ENCODE data around the gene TMEM151B.
A peak's percentile ranks its signal among the peaks of the same experiment; 100 is the strongest.

Gene TMEM151B

GRCh38 chr6:44332585-44332984 lies 62.3 kb downstream of the TMEM151B start:
- Histone ChIP-seq H3K4me1 (ENCODE audit: control insufficient read depth, insufficient read depth, low read length) (peaks cover 24% of the 10 kb centered on the region), H3K27ac (ENCODE audit: low read depth, low read length) (no peak overlapping the region), H3K36me3 (ENCODE audit: control insufficient read depth, insufficient read depth, low read length) (no peaks in the 10 kb centered on the region), H3K9ac (ENCODE audit: low read depth, low read length) (no peak overlapping the region), H3K9me3 (ENCODE audit: control insufficient read depth, insufficient read depth, low read length) (no peaks in the 10 kb centered on the region), H3K4me3 (ENCODE audit: low read depth, low read length) (no peak overlapping the region), H3K27me3 (ENCODE audit: control insufficient read depth, insufficient read depth, low read length) (0 out of 2 replicates have a peak, but pooled peaks cover 5% of the 10 kb centered on the region)

GRCh38 chr6:44333273-44333919 lies 63.1 kb downstream of the TMEM151B start:
- Histone ChIP-seq H3K4me1 (ENCODE audit: control insufficient read depth, insufficient read depth, low read length) (peaks cover 16% of the 10 kb centered on the region), H3K4me3 (ENCODE audit: low read depth, low read length) (no peak overlapping the region), H3K9ac (ENCODE audit: low read depth, low read length) (no peak overlapping the region), H3K9me3 (ENCODE audit: control insufficient read depth, insufficient read depth, low read length) (no peaks in the 10 kb centered on the region), H3K36me3 (ENCODE audit: control insufficient read depth, insufficient read depth, low read length) (no peaks in the 10 kb centered on the region), H3K27ac (ENCODE audit: low read depth, low read length) (no peak overlapping the region), H3K27me3 (ENCODE audit: control insufficient read depth, insufficient read depth, low read length) (0 out of 2 replicates have a peak, but pooled peaks cover 5% of the 10 kb centered on the region)

GRCh38 chr6:44333942-44334341 lies 63.7 kb downstream of the TMEM151B start:
- Histone ChIP-seq H3K4me1 (ENCODE audit: control insufficient read depth, insufficient read depth, low read length) (peaks cover 16% of the 10 kb centered on the region), H3K9ac (ENCODE audit: low read depth, low read length) (no peak overlapping the region), H3K27ac (ENCODE audit: low read depth, low read length) (no peak overlapping the region), H3K4me3 (ENCODE audit: low read depth, low read length) (no peak overlapping the region), H3K9me3 (ENCODE audit: control insufficient read depth, insufficient read depth, low read length) (no peaks in the 10 kb centered on the region), H3K36me3 (ENCODE audit: control insufficient read depth, insufficient read depth, low read length) (no peaks in the 10 kb centered on the region), H3K27me3 (ENCODE audit: control insufficient read depth, insufficient read depth, low read length) (0 out of 2 replicates have a peak, but pooled peaks cover 5% of the 10 kb centered on the region)

- Histone ChIP-seq H3K27me3 (ENCODE audit: control insufficient read depth, insufficient read depth, low read length) (no peaks in the 10 kb centered on the region), H3K9ac (ENCODE audit: low read depth, low read length) (no peak overlapping the region), H3K4me1 (ENCODE audit: control insufficient read depth, insufficient read depth, low read length) (peaks cover 16% of the 10 kb centered on the region)
Measured at GRCh38 chr6:44335631-44336030, 65.4 kb downstream of the TMEM151B start.

GRCh38 chr6:44338228-44339122 lies 68.2 kb downstream of the TMEM151B start:
- peaks cover 5% of the 10 kb centered on the region; the same call in 1 of the 2 replicates for H3K27me3 ChIP-seq (ENCODE audit: control insufficient read depth, insufficient read depth, low read length)
- no peak overlapping the region for H3K27ac ChIP-seq (ENCODE audit: low read depth, low read length)
- no peak overlapping the region for H3K4me3 ChIP-seq (ENCODE audit: low read depth, low read length)
- peaks cover 16% of the 10 kb centered on the region for H3K4me1 ChIP-seq (ENCODE audit: control insufficient read depth, insufficient read depth, low read length)
- no peaks in the 10 kb centered on the region for H3K9me3 ChIP-seq (ENCODE audit: control insufficient read depth, insufficient read depth, low read length)
- H3K36me3 ChIP-seq (ENCODE audit: control insufficient read depth, insufficient read depth, low read length): no peaks in the 10 kb centered on the region
- no peak overlapping the region for H3K9ac ChIP-seq (ENCODE audit: low read depth, low read length)

More at GRCh38 chr6:44335631-44336030, 65.4 kb downstream of the TMEM151B start:
- no peaks in the 10 kb centered on the region for H3K9me3 ChIP-seq (ENCODE audit: control insufficient read depth, insufficient read depth, low read length)
- H3K36me3 ChIP-seq (ENCODE audit: control insufficient read depth, insufficient read depth, low read length): no peaks in the 10 kb centered on the region
- H3K27ac ChIP-seq (ENCODE audit: low read depth, low read length): no peak overlapping the region
- H3K4me3 ChIP-seq (ENCODE audit: low read depth, low read length): no peak overlapping the region

- Histone ChIP-seq H3K27me3 (ENCODE audit: control insufficient read depth, insufficient read depth, low read length) (peaks cover 5% of the 10 kb centered on the region; the same call in 1 of the 2 replicates), H3K4me1 (ENCODE audit: control insufficient read depth, insufficient read depth, low read length) (peaks cover 16% of the 10 kb centered on the region), H3K4me3 (ENCODE audit: low read depth, low read length) (no peak overlapping the region), H3K9me3 (ENCODE audit: control insufficient read depth, insufficient read depth, low read length) (no peaks in the 10 kb centered on the region), H3K27ac (ENCODE audit: low read depth, low read length) (no peak overlapping the region), H3K36me3 (ENCODE audit: control insufficient read depth, insufficient read depth, low read length) (no peaks in the 10 kb centered on the region), H3K9ac (ENCODE audit: low read depth, low read length) (no peak overlapping the region)
Measured at GRCh38 chr6:44339301-44339700, 69.1 kb downstream of the TMEM151B start.

- no peak overlapping the region for H3K27ac ChIP-seq (ENCODE audit: low read depth, low read length)
Measured at GRCh38 chr6:44339763-44340625, 69.7 kb downstream of the TMEM151B start.

GRCh38 chr6:44341095-44341890 lies 71.0 kb downstream of the TMEM151B start:
- Histone ChIP-seq H3K4me3 (ENCODE audit: low read depth, low read length) (no peak overlapping the region), H3K27me3 (ENCODE audit: control insufficient read depth, insufficient read depth, low read length) (peaks cover 5% of the 10 kb centered on the region; the same call in 1 of the 2 replicates)

More at GRCh38 chr6:44339763-44340625, 69.7 kb downstream of the TMEM151B start:
- no peak overlapping the region for H3K4me3 ChIP-seq (ENCODE audit: low read depth, low read length)
- no peak overlapping the region for H3K9ac ChIP-seq (ENCODE audit: low read depth, low read length)
- H3K27me3 ChIP-seq (ENCODE audit: control insufficient read depth, insufficient read depth, low read length): peaks cover 5% of the 10 kb centered on the region; the same call in 1 of the 2 replicates
- no peaks in the 10 kb centered on the region for H3K36me3 ChIP-seq (ENCODE audit: control insufficient read depth, insufficient read depth, low read length)
- peaks cover 16% of the 10 kb centered on the region for H3K4me1 ChIP-seq (ENCODE audit: control insufficient read depth, insufficient read depth, low read length)
- no peaks in the 10 kb centered on the region for H3K9me3 ChIP-seq (ENCODE audit: control insufficient read depth, insufficient read depth, low read length)

GRCh38 chr6:44342052-44342451 lies 71.8 kb downstream of the TMEM151B start:
- Histone ChIP-seq H3K27ac (ENCODE audit: low read depth, low read length) (no peak overlapping the region), H3K4me1 (ENCODE audit: control insufficient read depth, insufficient read depth, low read length) (no peaks in the 10 kb centered on the region), H3K36me3 (ENCODE audit: control insufficient read depth, insufficient read depth, low read length) (no peaks in the 10 kb centered on the region), H3K9ac (ENCODE audit: low read depth, low read length) (no peak overlapping the region), H3K9me3 (ENCODE audit: control insufficient read depth, insufficient read depth, low read length) (no peaks in the 10 kb centered on the region), H3K27me3 (ENCODE audit: control insufficient read depth, insufficient read depth, low read length) (peaks cover 5% of the 10 kb centered on the region; the same call in 1 of the 2 replicates), H3K4me3 (ENCODE audit: low read depth, low read length) (0 out of 2 replicates have a peak overlapping the region, but pooled peaks have one; percentile 21)

More at GRCh38 chr6:44341095-44341890, 71.0 kb downstream of the TMEM151B start:
- Histone ChIP-seq H3K9me3 (ENCODE audit: control insufficient read depth, insufficient read depth, low read length) (no peaks in the 10 kb centered on the region), H3K36me3 (ENCODE audit: control insufficient read depth, insufficient read depth, low read length) (no peaks in the 10 kb centered on the region), H3K27ac (ENCODE audit: low read depth, low read length) (no peak overlapping the region), H3K9ac (ENCODE audit: low read depth, low read length) (no peak overlapping the region), H3K4me1 (ENCODE audit: control insufficient read depth, insufficient read depth, low read length) (peaks cover 6% of the 10 kb centered on the region; the same call in 1 of the 2 replicates)

- no peaks in the 10 kb centered on the region for H3K9me3 ChIP-seq (ENCODE audit: control insufficient read depth, insufficient read depth, low read length)
- H3K4me1 ChIP-seq (ENCODE audit: control insufficient read depth, insufficient read depth, low read length): no peaks in the 10 kb centered on the region
- H3K27ac ChIP-seq (ENCODE audit: low read depth, low read length): no peak within 1 kb of the TSS
- H3K4me3 ChIP-seq (ENCODE audit: low read depth, low read length): peak within 1 kb of the TSS; percentile 21; the same call in 1 of the 2 replicates
- no peaks in the 10 kb centered on the region for H3K36me3 ChIP-seq (ENCODE audit: control insufficient read depth, insufficient read depth, low read length)
- no peak within 1 kb of the TSS for H3K9ac ChIP-seq (ENCODE audit: low read depth, low read length)
- peaks cover 5% of the 10 kb centered on the region; the same call in 1 of the 2 replicates for H3K27me3 ChIP-seq (ENCODE audit: control insufficient read depth, insufficient read depth, low read length)
Measured at GRCh38 chr6:44342489-44342888, 72.2 kb downstream of the TMEM151B start, which contains the start of gene SPATS1. SPATS1 (plus strand) TSS chr6:44342650; CDS start chr6:44343096, 446 bp downstream.

All from HUES48 (cell line).